Adrenal gland (tissue), 12 donors: ENCODE data around the gene WWOX. TPM values are rescaled to one million over a fixed set of nuclear protein-coding genes. Genes with fewer than 3 reads are reported as not detected.

Source experiments
- DNase-seq, 7 donors: peaks; one replicate each; pipeline ENCODE4 v3.0.0-alpha.2; 2019 to 2020
- H3K27ac ChIP-seq, 5 donors: fragments of 200-600 bp; sonication (generic) in 4 of 5; 1 replicate in 3 of 5; 2 replicates in 2 of 5; pipeline versions ENCODE4 v1.5.1 to v1.8.0; 2016 to 2020; ENCODE audit warnings: mild to moderate bottlenecking in 1 of 5
- H3K27me3 ChIP-seq: fragments of 200-600 bp; 2 replicates; pipeline ENCODE4 v1.8.0; 2021
- H3K36me3 ChIP-seq, 2 donors: fragments of 200-600 bp; replicated peaks in 1 of 2; 1 replicate in 1 of 2; 2 replicates in 1 of 2; pipeline versions ENCODE4 v1.5.1 to v1.8.0; 2018 to 2022
- H3K4me1 ChIP-seq, 2 donors: fragments of 200-600 bp; replicated peaks in 1 of 2; 1 replicate in 1 of 2; 2 replicates in 1 of 2; pipeline versions ENCODE4 v1.5.1 to v1.8.0; 2018 to 2021
- H3K4me3 ChIP-seq, 4 donors: fragments of 200-600 bp; sonication (generic) in 3 of 4; one replicate each; pipeline ENCODE4 v1.5.1; 2016 to 2018
- H3K9me3 ChIP-seq, 3 donors: fragments of 200-600 bp; sonication (generic) in 1 of 3; replicated peaks in 1 of 3; 1 replicate in 2 of 3; 2 replicates in 1 of 3; pipeline versions ENCODE4 v1.5.1 to v1.8.0; 2016 to 2021
- CTCF ChIP-seq, 6 experiments: fragments of 450-650 bp in 4 of 6; fragments of 200-600 bp in 2 of 6; sonication (generic) in 1 of 6; IDR thresholded peaks; 1 replicate in 5 of 6; 2 replicates in 1 of 6; pipeline versions ENCODE4 v1.5.1 to v1.8.0; 2016 to 2021; ENCODE audit warnings: antibody characterized with exemption in 6 of 6, mild to moderate bottlenecking in 2 of 6, moderate library complexity in 1 of 6
- POLR2A ChIP-seq, 2 donors: fragments of 450-650 bp; IDR thresholded peaks; one replicate each; pipeline ENCODE4 v1.6.1; 2017; ENCODE audit warnings: antibody characterized with exemption in 2 of 2, mild to moderate bottlenecking in 2 of 2, moderate library complexity in 1 of 2
- WGBS, 4 donors: extraction: QIAGEN DNeasy Blood & Tissue Kit in 2 of 4; methylation state at CpG; one replicate each; pipeline versions ENCODE4 v1.1.5 to v1.1.7; 2013 to 2017; 5-methylcytosine and 5-hydroxymethylcytosine counted together
- intact Hi-C, 2 donors: fragments of 100-400 bp; cut with DNase I; formaldehyde crosslinking; loops; one replicate each; pipeline versions ENCODE4 v1.14.1 to v1.15.0; 2022 to 2023
- polyA plus RNA-seq, 3 donors: library from polyadenylated mRNA; stranded (reverse); fragments of 200-250 nt in 2 of 3; fragments of 350-450 nt in 1 of 3; fragmentation: Illumina TruSeq in 1 of 3; extraction: RNeasy Lipid Tissue Mini Kit (QIAGEN cat#74804) in 1 of 3; gene quantifications; one replicate each; pipeline ENCODE4 v1.2.3, GENCODE V29; 2013 to 2014
- total RNA-seq, 9 donors: library from RNA; depleted of rRNA in 4 of 9; stranded (reverse); fragments of >200 nt in 4 of 9; fragments of 120-200 nt in 1 of 9; fragmentation: NEBNext Ultra II Directional in 1 of 9; extraction: Animal tissue kit (Norgen Biotek cat#: 25700) in 1 of 9; gene quantifications; one replicate each; pipeline versions ENCODE4 v1.1.0 to v1.2.4, GENCODE V29; 2013 to 2023
- donor health status: healthy with polysubstance abuse.
- donor health status: Bipolar disorder and iron deficiency.
- donor health status: DM: yes; HTN: yes; CAD: no.
- donor health status: DM: no; HTN: no; CAD: no.
- donor health status: DM: no; HTN: no; CAD: no.
- donor health status: DM: yes; HTN: yes; CAD: no.

The WWOX gene
- total and polyA plus RNA-seq, 12 donors, result 11.8 to 74.6 (median 20.5) TPM

GRCh38 chr16:78130083-78130608 is 30.7 kb downstream of the WWOX start:
- H3K9me3 ChIP-seq, result no peaks in the 10 kb centered on the region
- H3K36me3 ChIP-seq, result no peaks in the 10 kb centered on the region
- no peaks in the 10 kb centered on the region for H3K27me3 ChIP-seq
- no peak for DNase-seq
- no peak overlapping the region for H3K4me3 ChIP-seq
- H3K4me1 ChIP-seq, result peaks cover 0 to 13% of the 10 kb centered on the region in 2 donors
- H3K27ac ChIP-seq, result no peak overlapping the region
- intact Hi-C loops, result no loop called here
- 75 to 80% (median 78%) methylated on average over 4 of the region's 4 CpGs for WGBS, 4 donors
- no peak for TF ChIP-seq CTCF (IDR thresholded peaks at IDR 0.05)
- no peak for TF ChIP-seq POLR2A (IDR thresholded peaks at IDR 0.05)

DNA sequence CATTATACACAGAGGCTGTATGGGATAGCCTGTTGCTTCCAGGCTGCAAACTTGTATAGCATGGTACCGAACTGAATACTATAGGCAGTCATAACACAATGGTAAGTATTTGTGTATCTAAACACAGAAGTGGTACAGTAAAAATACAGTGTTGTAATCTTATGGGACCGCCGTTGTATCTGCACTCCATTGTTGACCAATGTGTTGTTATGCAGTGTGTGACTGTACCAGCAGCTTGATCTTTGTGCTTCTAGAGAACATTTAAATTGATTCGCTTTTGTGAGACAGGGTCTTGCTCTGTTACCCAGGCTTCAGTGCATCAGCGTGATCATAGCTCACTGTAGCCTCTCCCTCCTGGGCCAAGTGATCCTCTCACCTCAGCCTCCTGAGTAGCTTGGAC is 31.5 kb downstream of the WWOX start:
- intact Hi-C loops, result no loop called here
- no peak for DNase-seq
- Histone ChIP-seq H3K9me3 (no peaks in the 10 kb centered on the region), H3K27me3 (no peaks in the 10 kb centered on the region), H3K27ac (no peak overlapping the region), H3K36me3 (no peaks in the 10 kb centered on the region), H3K4me1 (peaks cover 0 to 13% of the 10 kb centered on the region in 2 donors), H3K4me3 (no peak overlapping the region)
- TF ChIP-seq POLR2A (IDR thresholded peaks at IDR 0.05) (no peak), CTCF (IDR thresholded peaks at IDR 0.05) (no peak)
- WGBS, 4 donors, result 77 to 97% (median 91%) methylated on average over 5 of the region's 5 CpGs

GRCh38 chr16:78133919-78134318 is 34.5 kb downstream of the WWOX start:
- no peak for DNase-seq
- no peaks in the 10 kb centered on the region for H3K27me3 ChIP-seq
- no peaks in the 10 kb centered on the region for H3K9me3 ChIP-seq
- H3K4me3 ChIP-seq, result no peak overlapping the region
- no peaks in the 10 kb centered on the region for H3K4me1 ChIP-seq
- WGBS, 4 donors, result 93 to 96% (median 93%) methylated on average over 2 of the region's 2 CpGs
- TF ChIP-seq CTCF (IDR thresholded peaks at IDR 0.05) (no peak), POLR2A (IDR thresholded peaks at IDR 0.05) (no peak)
- no peak overlapping the region for H3K27ac ChIP-seq
- H3K36me3 ChIP-seq, result no peaks in the 10 kb centered on the region
- intact Hi-C loops, result no loop called here

DNA sequence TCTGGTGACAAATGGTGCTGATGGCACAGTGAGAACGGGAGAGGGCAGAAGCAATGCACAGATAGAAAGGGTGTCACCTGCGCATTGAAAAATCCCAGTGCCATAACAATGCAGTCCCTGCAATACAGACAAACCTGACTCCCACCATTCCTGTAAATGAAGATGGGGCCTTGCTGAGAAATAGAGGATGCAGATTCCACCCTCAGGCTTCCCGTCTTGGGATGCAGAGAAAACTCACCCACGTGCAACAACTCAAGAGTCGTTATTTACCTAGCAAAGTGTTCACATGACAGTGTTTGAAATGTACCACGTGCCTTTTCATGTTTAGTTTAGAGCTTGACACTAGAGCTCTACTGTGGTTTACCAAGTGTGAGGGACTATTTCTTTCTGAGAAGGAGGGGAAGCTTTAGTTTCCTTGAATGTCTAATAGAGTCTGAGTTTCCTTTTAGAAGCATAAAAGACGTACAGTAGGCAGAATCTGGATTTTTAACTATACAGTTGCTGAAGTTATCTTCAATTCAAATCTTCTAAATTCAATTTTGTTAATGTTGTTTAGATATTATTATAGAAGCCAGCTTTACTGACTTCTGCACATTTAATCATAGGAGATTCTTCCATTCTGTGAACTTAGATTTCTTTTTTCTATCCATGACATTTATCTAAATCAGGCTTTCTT is 35.6 kb downstream of the WWOX start:
- DNase-seq, result no peak
- Histone ChIP-seq H3K9me3 (no peaks in the 10 kb centered on the region), H3K36me3 (no peaks in the 10 kb centered on the region), H3K27ac (no peak overlapping the region), H3K4me1 (no peaks in the 10 kb centered on the region), H3K4me3 (no peak overlapping the region), H3K27me3 (no peaks in the 10 kb centered on the region)
- TF ChIP-seq POLR2A (IDR thresholded peaks at IDR 0.05) (no peak), CTCF (IDR thresholded peaks at IDR 0.05) (no peak)
- intact Hi-C loops, result no loop called here
- 83 to 85% (median 84%) methylated on average over 7 of the region's 7 CpGs for WGBS, 4 donors
